Erythroblast (primary cell): ENCODE measurements around the gene MYO18A.
"Not testable (repeated sequence)": the region's sequence is repeated elsewhere in the genome, so short reads cannot be mapped to it uniquely, and the experiment has no call there.

Source experiments
- DNase-seq, 2 experiments: peaks; one replicate each; lab custom pipeline; 2025; lab: John Stamatoyannopoulos, UW
- GATA1 ChIP-seq: IDR thresholded peaks from 2 replicates; pipeline ENCODE4 v1.6.1; 2011; ENCODE audit warnings: low read depth, mild to moderate bottlenecking, control low read depth, low read length, moderate library complexity
- POLR2A ChIP-seq: IDR thresholded peaks from 2 replicates; pipeline ENCODE4 v1.6.1; 2011; ENCODE audit warnings: mild to moderate bottlenecking, low read length

MYO18A gene

GRCh38 chr17:29155966-29156338, 24.2 kb downstream of the MYO18A start:
- no peak for DNase-seq
- TF ChIP-seq POLR2A, result no peak
- TF ChIP-seq GATA1, result no peak

GRCh38 chr17:29155227-29155965, 24.8 kb downstream of the MYO18A start:
- peak in 1 of 2 experiments; percentile 21 for DNase-seq

GRCh38 chr17:29154516-29155226, 25.5 kb downstream of the MYO18A start:
- no peak for TF ChIP-seq GATA1
- no peak for TF ChIP-seq POLR2A
- DNase-seq, result no peak

More at GRCh38 chr17:29155227-29155965, 24.8 kb downstream of the MYO18A start:
- TF ChIP-seq POLR2A (no peak), GATA1 (no peak)

GRCh38 chr17:29151567-29151966, 28.6 kb downstream of the MYO18A start:
- no peak for TF ChIP-seq POLR2A
- TF ChIP-seq GATA1, result no peak
- DNase-seq, result no peak

- TF ChIP-seq GATA1 (no peak), POLR2A (no peak)
- no peak for DNase-seq
These were observed 30.0 kb downstream of the MYO18A start for GRCh38 chr17:29150161-29150560.

GRCh38 chr17:29149431-29150064, 30.6 kb downstream of the MYO18A start:
- TF ChIP-seq GATA1 (no peak), POLR2A (no peak)
- DNase-seq, result no peak

- TF ChIP-seq GATA1 (no peak), POLR2A (peak; percentile 33)
- DNase-seq, result peak; percentile 92 to 95
These were observed 31.3 kb downstream of the MYO18A start for GRCh38 chr17:29148790-29149430.

GRCh38 chr17:29148257-29148789, 31.9 kb downstream of the MYO18A start:
- TF ChIP-seq GATA1, result no peak
- TF ChIP-seq POLR2A, result no peak
- DNase-seq, result no peak

GRCh38 chr17:29147682-29148081, 32.5 kb downstream of the MYO18A start:
- DNase-seq, result no peak
- TF ChIP-seq POLR2A, result no peak
- TF ChIP-seq GATA1, result no peak

- not testable (repeated sequence) for DNase-seq
These were observed 33.0 kb downstream of the MYO18A start for GRCh38 chr17:29147228-29147627.

GRCh38 chr17:29146369-29146972, 33.7 kb downstream of the MYO18A start:
- peak; percentile 31 to 47 for DNase-seq
- TF ChIP-seq POLR2A (no peak), GATA1 (no peak)

- DNase-seq, result peak; percentile 71 to 73
- TF ChIP-seq GATA1, result no peak
- no peak for TF ChIP-seq POLR2A
These were observed 34.7 kb downstream of the MYO18A start for GRCh38 chr17:29145289-29146073.

GRCh38 chr17:29143894-29144293, 36.3 kb downstream of the MYO18A start:
- peak; percentile 50 to 54 for DNase-seq
- TF ChIP-seq POLR2A (no peak), GATA1 (no peak)

- no peak for DNase-seq
- no peak for TF ChIP-seq GATA1
- TF ChIP-seq POLR2A, result no peak
These were observed 38.7 kb downstream of the MYO18A start for GRCh38 chr17:29141514-29141876.
